ENCODE results near the gene SULT1C2.
"Not testable (repeated sequence)": the region's sequence is repeated elsewhere in the genome, so short reads cannot be mapped to it uniquely, and the experiment has no call there.

Gene SULT1C2

DNA sequence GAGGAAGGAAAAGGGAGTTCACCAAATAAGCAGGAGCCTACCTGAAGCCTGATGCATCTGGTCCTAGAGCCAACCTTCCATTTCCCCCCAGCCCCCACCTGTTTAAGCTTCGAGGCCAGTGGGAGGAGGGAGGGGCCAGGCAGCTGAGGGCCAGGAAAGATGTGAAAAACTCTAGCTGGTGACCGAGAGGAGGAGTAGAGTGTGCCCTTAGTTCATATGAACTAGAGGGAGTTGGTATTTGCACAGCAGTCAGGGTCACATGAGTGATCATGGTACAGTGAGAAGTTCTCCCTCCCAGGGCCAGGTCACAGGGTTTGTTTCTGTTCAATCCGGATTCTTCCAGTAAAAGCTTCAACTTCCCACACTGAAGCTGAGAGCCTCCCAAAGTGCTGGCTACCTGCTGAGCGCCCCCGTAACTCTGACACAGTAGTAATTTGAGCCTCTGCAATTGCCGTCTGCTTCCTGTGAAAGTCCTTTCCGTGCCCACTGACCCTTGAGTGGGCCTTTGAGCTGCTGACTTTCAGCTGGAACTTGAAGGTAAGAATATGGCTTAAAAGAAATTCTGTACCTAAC, at the start of gene SULT1C2:
Gene SULT1C2, plus strand, starts transcription at position 362 of the 573 bp plus-strand sequence. CDS start 4,773 bp downstream, outside the sequence.
- no peak for DNase-seq

- DNase-seq, result no peak
Measured at GRCh38 chr2:108239786-108240185, 48.9 kb upstream of the SULT1C2 start, which contains the start of gene SULT1C3. Gene SULT1C3, plus strand, starts transcription at chr2:108239968. Its CDS starts 7,227 bp downstream, at chr2:108247195.

- DNase-seq, result no peak
Measured at GRCh38 chr2:108240966-108241365, 47.7 kb upstream of the SULT1C2 start.

DNA sequence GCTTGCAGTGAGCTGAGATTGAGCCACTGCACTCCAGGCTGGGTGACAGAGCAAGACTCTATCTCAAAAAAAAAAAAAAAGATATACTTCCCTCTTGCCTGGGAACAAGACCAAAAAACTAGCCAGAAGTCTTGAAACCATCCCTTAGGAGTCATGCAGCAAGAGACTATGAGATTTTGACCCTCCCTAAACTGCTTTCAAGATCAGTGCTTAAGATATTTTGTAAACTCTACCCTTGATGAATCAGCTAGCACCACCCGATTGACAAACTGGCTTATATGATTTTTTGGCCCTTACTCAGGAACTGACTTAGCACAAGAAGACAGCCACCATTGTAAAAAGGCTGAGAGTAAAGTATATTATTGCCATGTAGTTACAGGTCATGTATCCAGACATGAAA, 45.1 kb upstream of the SULT1C2 start:
- no peak for DNase-seq

GRCh38 chr2:108244667-108245414, 43.9 kb upstream of the SULT1C2 start:
- no peak for DNase-seq

DNA sequence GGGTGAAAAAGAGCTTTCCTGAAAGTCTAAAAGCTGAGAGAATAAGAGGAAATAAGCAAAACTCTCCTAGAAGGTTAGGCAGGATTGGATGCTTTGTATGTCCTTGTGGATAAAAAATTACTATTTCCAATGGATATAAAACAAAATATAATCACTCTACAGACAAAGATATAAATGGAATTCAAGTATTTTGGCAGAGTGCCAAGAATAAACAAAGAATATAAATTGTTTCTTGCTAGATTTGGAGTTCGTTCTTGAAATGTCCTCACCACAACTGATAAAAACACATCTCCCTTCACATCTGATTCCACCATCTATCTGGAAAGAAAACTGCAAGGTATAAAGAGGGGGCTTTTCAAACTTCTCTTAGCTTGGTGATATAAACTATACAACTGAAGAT, 35.6 kb upstream of the SULT1C2 start:
- DNase-seq, result no peak

- DNase-seq, result no peak
Measured at GRCh38 chr2:108257757-108258331, 30.9 kb upstream of the SULT1C2 start.

- no peak for DNase-seq
Measured at GRCh38 chr2:108260773-108261172, 27.9 kb upstream of the SULT1C2 start.

GRCh38 chr2:108262036-108262435, 26.7 kb upstream of the SULT1C2 start:
- DNase-seq, result no peak

- no peak for DNase-seq
Measured at GRCh38 chr2:108263401-108263800, 25.3 kb upstream of the SULT1C2 start.

- no peak for DNase-seq
Measured at GRCh38 chr2:108266218-108266617, 22.5 kb upstream of the SULT1C2 start.

DNA sequence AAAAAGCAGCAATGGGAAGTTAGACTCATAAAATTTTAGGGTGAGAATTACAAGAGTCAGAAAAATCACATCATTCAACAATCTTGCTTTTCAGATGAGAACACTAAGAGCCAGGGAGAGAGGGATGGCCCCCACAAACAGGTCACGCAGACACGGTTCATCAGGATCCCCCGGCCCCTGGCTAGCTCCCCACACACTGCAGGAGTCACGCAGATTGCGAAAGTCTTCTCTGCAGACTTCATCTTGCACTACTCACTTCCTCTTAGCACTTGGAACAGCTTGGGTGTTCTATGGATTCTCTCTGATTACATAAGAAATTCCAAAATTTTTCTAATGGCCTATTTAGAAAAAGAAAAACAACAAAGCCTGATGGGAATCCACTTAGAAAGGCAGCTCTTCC, 21.6 kb upstream of the SULT1C2 start:
- no peak for DNase-seq

DNA sequence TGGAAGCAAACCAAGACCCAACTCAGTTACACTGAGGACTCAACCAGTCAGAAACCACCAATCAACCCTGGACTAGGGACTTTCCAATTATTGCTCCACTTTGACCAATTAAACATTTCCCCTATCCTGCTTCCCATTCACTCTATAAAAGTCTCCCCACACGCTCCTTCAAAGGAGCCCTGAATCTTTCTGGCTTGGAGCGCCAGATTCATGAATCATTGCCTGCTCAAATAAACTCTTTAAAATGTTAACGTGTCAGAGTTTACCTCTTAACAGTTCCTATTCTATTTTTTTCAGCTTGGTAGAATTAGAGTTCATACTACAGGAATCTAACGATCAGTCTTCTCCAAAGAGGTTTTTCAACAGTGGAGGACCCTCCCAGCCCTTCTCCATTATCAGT, 20.7 kb upstream of the SULT1C2 start:
- no peak for DNase-seq

DNA sequence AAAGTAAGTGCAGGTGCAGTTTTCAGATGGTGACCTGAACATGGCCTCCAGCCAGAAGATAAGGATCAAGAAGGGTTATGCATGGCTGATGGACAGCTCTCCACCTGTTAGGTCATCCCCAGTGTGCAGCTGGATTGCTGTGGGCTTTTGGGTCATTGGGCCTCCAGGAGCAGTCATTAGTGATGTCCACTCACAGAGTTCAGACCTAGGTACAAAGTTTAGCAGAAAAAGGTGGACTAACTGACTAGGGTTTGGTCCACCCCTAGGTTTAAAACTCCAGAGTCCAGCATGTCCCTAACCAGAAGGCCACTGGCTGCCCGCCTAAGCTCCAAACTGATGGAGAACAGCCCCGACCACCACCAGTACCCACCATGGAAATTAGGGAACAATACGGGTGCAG, 18.3 kb upstream of the SULT1C2 start:
- no peak for DNase-seq

- no peak for DNase-seq
Measured at GRCh38 chr2:108270768-108271506, 17.8 kb upstream of the SULT1C2 start.

GRCh38 chr2:108271691-108272253, 16.9 kb upstream of the SULT1C2 start:
- DNase-seq, result no peak

- DNase-seq, result no peak
Measured at GRCh38 chr2:108278631-108279030, 10.1 kb upstream of the SULT1C2 start.

- DNase-seq, result no peak
Measured at GRCh38 chr2:108279468-108279867, 9.2 kb upstream of the SULT1C2 start.

- no peak for DNase-seq
Measured at GRCh38 chr2:108280466-108280865, 8.2 kb upstream of the SULT1C2 start.

DNA sequence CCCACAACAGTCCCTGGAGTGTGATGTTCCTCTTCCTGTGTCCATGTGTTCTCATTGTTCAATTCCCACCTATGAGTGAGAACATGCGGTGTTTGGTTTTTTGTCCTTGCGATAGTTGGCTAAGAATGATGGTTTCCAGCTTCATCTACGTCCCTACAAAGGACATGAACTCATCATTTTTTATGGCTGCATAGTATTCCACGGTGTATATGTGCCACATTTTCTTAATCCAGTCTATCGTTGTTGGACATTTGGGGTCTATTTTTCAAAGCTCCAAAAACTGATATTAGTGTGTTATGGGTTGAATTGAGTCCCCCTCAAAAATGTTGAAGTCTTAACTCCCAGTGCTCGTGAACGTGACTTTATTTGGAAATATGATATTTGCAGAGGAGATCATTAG, 4.1 kb upstream of the SULT1C2 start:
- DNase-seq, result not testable (repeated sequence)

- no peak for DNase-seq
Measured at GRCh38 chr2:108285616-108286015, 3.1 kb upstream of the SULT1C2 start.

GRCh38 chr2:108287169-108287568, 1.5 kb upstream of the SULT1C2 start:
- no peak for DNase-seq

DNA sequence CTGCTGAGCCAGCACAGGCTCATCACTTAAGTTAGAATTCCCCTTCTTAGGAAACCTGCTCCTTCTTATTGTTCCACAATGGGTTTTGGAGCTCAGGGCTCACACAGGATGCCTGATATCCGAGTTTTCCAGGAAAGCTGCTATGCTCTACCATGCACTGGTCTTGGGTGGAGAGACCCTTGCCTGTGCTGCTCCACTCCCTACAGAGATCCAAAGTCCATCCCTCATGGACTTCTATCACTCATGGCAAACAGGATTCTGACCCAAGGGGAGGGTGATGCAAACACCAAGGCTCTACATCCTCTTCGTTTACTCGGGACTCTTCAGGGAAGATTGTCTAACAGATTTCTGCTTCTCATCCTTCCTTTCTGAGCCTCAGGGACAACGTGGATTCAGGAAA, 5.2 kb downstream of the SULT1C2 start:
- DNase-seq, result no peak
